Mesodermal cell (in vitro differentiated cells): ENCODE measurements around the gene EXOC1.
"Not testable (repeated sequence)": the region's sequence is repeated elsewhere in the genome, so short reads cannot be mapped to it uniquely, and the experiment has no call there.

Experiments used
- H3K27ac ChIP-seq: 2 replicates; pipeline ENCODE4 v1.7.0; 2013; ENCODE audit warnings: mild to moderate bottlenecking, low read depth, low read length, moderate library complexity; ENCODE audit not compliant: severe bottlenecking
- H3K36me3 ChIP-seq: 2 replicates; pipeline ENCODE4 v1.7.1; 2013; ENCODE audit warnings: mild to moderate bottlenecking, low read length, moderate library complexity; ENCODE audit not compliant: control insufficient read depth, insufficient read depth
- H3K4me1 ChIP-seq: one replicate; pipeline ENCODE4 v1.7.1; 2013; ENCODE audit warnings: mild to moderate bottlenecking, low read length; ENCODE audit not compliant: insufficient read depth, control insufficient read depth, poor library complexity, severe bottlenecking
- H3K4me3 ChIP-seq: 2 replicates; pipeline ENCODE4 v1.7.0; 2013; ENCODE audit warnings: low read length, control low read depth, mild to moderate bottlenecking; ENCODE audit not compliant: insufficient read depth, poor library complexity, severe bottlenecking; ENCODE audit errors: extremely low read depth
- H3K9me3 ChIP-seq: 2 replicates; pipeline ENCODE4 v1.7.1; 2013; ENCODE audit warnings: mild to moderate bottlenecking, low read length, moderate library complexity; ENCODE audit not compliant: control insufficient read depth
- WGBS, 2 experiments: methylation state at CpG; one replicate each; pipeline ENCODE4 v1.1.5; 2013; ENCODE audit warnings: missing lambda C conversion rate in 2 of 2; ENCODE audit not compliant: insufficient coverage in 2 of 2; 5-methylcytosine and 5-hydroxymethylcytosine counted together

The EXOC1 gene

GRCh38 chr4:55931043-55931442, 77.6 kb downstream of the EXOC1 start:
- H3K36me3 ChIP-seq = no peaks in the 10 kb centered on the region
- no peak overlapping the region for H3K27ac ChIP-seq
- H3K9me3 ChIP-seq = peaks cover 5% of the 10 kb centered on the region
- H3K4me1 ChIP-seq = peaks cover 24% of the 10 kb centered on the region
- WGBS, 2 experiments = 44 to 63% methylated on average over 1 of the region's 2 CpGs
- H3K4me3 ChIP-seq = no peak overlapping the region

- WGBS, 2 experiments = 100% methylated on average over 2 of the region's 3 CpGs; no CpG with 5 or more reads in 1 of the 2 experiments
- H3K36me3 ChIP-seq = no peaks in the 10 kb centered on the region
- H3K4me1 ChIP-seq = peaks cover 20% of the 10 kb centered on the region
- peak overlapping the region; percentile 19 for H3K27ac ChIP-seq
- H3K4me3 ChIP-seq = no peak overlapping the region
- peaks cover 7% of the 10 kb centered on the region for H3K9me3 ChIP-seq
Observed at GRCh38 chr4:55931833-55932232, 78.4 kb downstream of the EXOC1 start.

GRCh38 chr4:55932511-55932910, 79.1 kb downstream of the EXOC1 start:
- Histone ChIP-seq H3K4me3 (no peak overlapping the region), H3K27ac (no peak overlapping the region), H3K36me3 (no peaks in the 10 kb centered on the region), H3K4me1 (peaks cover 14% of the 10 kb centered on the region), H3K9me3 (peaks cover 14% of the 10 kb centered on the region)
- 93 to 95% methylated on average over 2 of the region's 3 CpGs for WGBS, 2 experiments

GRCh38 chr4:55933611-55934010, 80.2 kb downstream of the EXOC1 start:
- peaks cover 14% of the 10 kb centered on the region for H3K4me1 ChIP-seq
- WGBS, 2 experiments = 89% methylated on average over 2 of the region's 2 CpGs; no CpG with 5 or more reads in 1 of the 2 experiments
- H3K9me3 ChIP-seq = peaks cover 17% of the 10 kb centered on the region
- H3K36me3 ChIP-seq = no peaks in the 10 kb centered on the region
- no peak overlapping the region for H3K4me3 ChIP-seq
- peak overlapping the region; percentile 36 for H3K27ac ChIP-seq

GRCh38 chr4:55935907-55936306, 82.5 kb downstream of the EXOC1 start:
- not testable (repeated sequence) for H3K27ac ChIP-seq, H3K36me3 ChIP-seq, H3K4me1 ChIP-seq, H3K4me3 ChIP-seq
- WGBS, 2 experiments = 100% methylated on average over 4 of the region's 6 CpGs; no CpG with 5 or more reads in 1 of the 2 experiments
- peaks cover 11% of the 10 kb centered on the region for H3K9me3 ChIP-seq

GRCh38 chr4:55938481-55938880, 85.0 kb downstream of the EXOC1 start:
- no peaks in the 10 kb centered on the region for H3K36me3 ChIP-seq
- no CpG with 5 or more reads among the region's 1 CpG for WGBS, 2 experiments
- no peak overlapping the region for H3K4me3 ChIP-seq
- H3K4me1 ChIP-seq = no peaks in the 10 kb centered on the region
- H3K9me3 ChIP-seq = peaks cover 11% of the 10 kb centered on the region
- no peak overlapping the region for H3K27ac ChIP-seq

- H3K4me1 ChIP-seq = no peaks in the 10 kb centered on the region
- H3K4me3 ChIP-seq = no peak overlapping the region
- H3K9me3 ChIP-seq = peaks cover 11% of the 10 kb centered on the region
- 93 to 100% methylated on average over 1 of the region's 2 CpGs for WGBS, 2 experiments
- no peak overlapping the region for H3K27ac ChIP-seq
- H3K36me3 ChIP-seq = no peaks in the 10 kb centered on the region
Observed at GRCh38 chr4:55939421-55939820, 86.0 kb downstream of the EXOC1 start.

GRCh38 chr4:55941881-55942396, 88.5 kb downstream of the EXOC1 start:
- Histone ChIP-seq H3K27ac (no peak overlapping the region), H3K9me3 (peaks cover 8% of the 10 kb centered on the region), H3K4me1 (peaks cover under 1% of the 10 kb centered on the region), H3K36me3 (no peaks in the 10 kb centered on the region), H3K4me3 (no peak overlapping the region)
- 95 to 100% methylated on average over 1 to 3 of the region's 3 CpGs for WGBS, 2 experiments

GRCh38 chr4:55947254-55947882, 93.9 kb downstream of the EXOC1 start:
- Histone ChIP-seq H3K4me1 (peaks cover 17% of the 10 kb centered on the region), H3K9me3 (no peaks in the 10 kb centered on the region), H3K4me3 (peak overlapping the region; percentile 73), H3K27ac (peak overlapping the region; percentile 99), H3K36me3 (peaks cover 4% of the 10 kb centered on the region)
- 85 to 89% methylated on average over 4 to 5 of the region's 6 CpGs for WGBS, 2 experiments

GRCh38 chr4:55947912-55948725, 94.7 kb downstream of the EXOC1 start:
- 0 to 3% methylated on average over 11 to 15 of the region's 19 CpGs for WGBS, 2 experiments
- H3K4me1 ChIP-seq = peaks cover 17% of the 10 kb centered on the region
- no peaks in the 10 kb centered on the region for H3K9me3 ChIP-seq
- peak overlapping the region; percentile 99 for H3K27ac ChIP-seq
- peaks cover 12% of the 10 kb centered on the region for H3K36me3 ChIP-seq
- peak overlapping the region; percentile 73 for H3K4me3 ChIP-seq
